ENCODE data around the gene FAM8A1. TPM values are rescaled to one million over a fixed set of nuclear protein-coding genes. Genes with fewer than 3 reads are reported as not detected.

Gene FAM8A1
- total and polyA plus RNA-seq, 4 donors: 12.1 to 38.4 (median 18.0) TPM

- DNase-seq: no peak
- 93 to 95% methylated on average over 6 of the region's 6 CpGs for WGBS, 2 donors
- no peak for TF ChIP-seq CTCF (IDR thresholded peaks at IDR 0.05; ENCODE audit: control extremely low read depth, extremely low read depth)
- ATAC-seq (ENCODE audit: insufficient read depth, low FRiP score): no peak
- Histone ChIP-seq H3K27me3 (ENCODE audit: control insufficient read depth in 3 of 3, insufficient read depth in 3 of 3, low read length in 2 of 3) (no peaks in the 10 kb centered on the region), H3K4me3 (no peak overlapping the region), H3K27ac (ENCODE audit: low read depth in 1 of 2, low read length in 1 of 2) (no peak overlapping the region), H3K9ac (ENCODE audit: insufficient read depth in 1 of 2, low read length in 2 of 2) (no peak overlapping the region), H3K4me1 (ENCODE audit: control insufficient read depth in 5 of 5, insufficient read depth in 5 of 5, low read length in 5 of 5) (peaks cover 0 to 8% (median 3%) of the 10 kb centered on the region in 5 donors), H3K9me3 (ENCODE audit: control insufficient read depth in 4 of 4, insufficient read depth in 3 of 4, low read length in 3 of 4) (no peaks in the 10 kb centered on the region), H3K36me3 (ENCODE audit: control insufficient read depth in 4 of 4, insufficient read depth in 4 of 4, low read length in 4 of 4) (no peaks in the 10 kb centered on the region)
Observed at GRCh38 chr6:17588011-17588410, 12.1 kb upstream of the FAM8A1 start.

DNA sequence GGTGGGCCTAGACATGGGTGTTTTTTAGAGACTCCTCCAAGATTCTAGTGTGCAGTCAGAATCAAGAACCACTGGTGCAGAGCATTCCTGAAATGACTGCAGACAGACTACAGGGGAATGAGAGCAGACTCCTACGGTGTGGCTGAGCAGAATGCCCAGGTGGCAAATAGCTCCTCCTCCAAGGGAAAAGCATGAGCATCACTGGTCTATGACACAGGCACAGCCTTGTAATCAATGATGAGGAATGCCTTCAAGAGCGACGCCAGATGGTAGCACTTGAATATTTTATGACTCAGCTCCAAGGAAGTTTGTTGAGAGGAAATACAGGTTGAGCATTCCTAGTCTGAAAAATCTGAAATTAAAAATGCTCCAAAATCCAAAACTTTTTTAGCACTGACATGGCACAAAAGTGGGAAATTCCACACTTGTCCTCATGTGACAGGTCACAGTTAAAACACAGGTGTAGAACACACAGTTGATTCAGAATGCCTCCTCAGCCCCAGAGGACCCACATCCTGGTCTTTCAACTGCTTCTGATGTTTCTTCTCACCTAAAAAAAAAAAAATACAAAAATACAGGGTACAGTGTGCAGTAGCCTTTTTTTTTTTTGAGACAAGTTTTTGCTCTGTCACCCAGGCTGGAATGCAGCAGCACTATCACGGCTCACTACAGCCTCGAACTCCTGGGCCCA, 10.6 kb upstream of the FAM8A1 start:
- 75 to 84% methylated on average over 5 of the region's 5 CpGs for WGBS, 2 donors
- H3K27ac ChIP-seq (ENCODE audit: low read depth in 1 of 2, low read length in 1 of 2): no peak overlapping the region
- no peaks in the 10 kb centered on the region for H3K4me1 ChIP-seq (ENCODE audit: control insufficient read depth in 5 of 5, insufficient read depth in 5 of 5, low read length in 5 of 5)
- H3K36me3 ChIP-seq (ENCODE audit: control insufficient read depth in 4 of 4, insufficient read depth in 4 of 4, low read length in 4 of 4): no peaks in the 10 kb centered on the region
- H3K27me3 ChIP-seq (ENCODE audit: control insufficient read depth in 3 of 3, insufficient read depth in 3 of 3, low read length in 2 of 3): no peaks in the 10 kb centered on the region
- ATAC-seq (ENCODE audit: insufficient read depth, low FRiP score) (peak; percentile 63), DNase-seq (peak; percentile 34 to 46 (median 43))
- H3K9ac ChIP-seq (ENCODE audit: insufficient read depth in 1 of 2, low read length in 2 of 2): no peak overlapping the region
- H3K4me3 ChIP-seq: no peak overlapping the region
- no peak for TF ChIP-seq CTCF (IDR thresholded peaks at IDR 0.05; ENCODE audit: control extremely low read depth, extremely low read depth)
- no peaks in the 10 kb centered on the region for H3K9me3 ChIP-seq (ENCODE audit: control insufficient read depth in 4 of 4, insufficient read depth in 3 of 4, low read length in 3 of 4)

DNA sequence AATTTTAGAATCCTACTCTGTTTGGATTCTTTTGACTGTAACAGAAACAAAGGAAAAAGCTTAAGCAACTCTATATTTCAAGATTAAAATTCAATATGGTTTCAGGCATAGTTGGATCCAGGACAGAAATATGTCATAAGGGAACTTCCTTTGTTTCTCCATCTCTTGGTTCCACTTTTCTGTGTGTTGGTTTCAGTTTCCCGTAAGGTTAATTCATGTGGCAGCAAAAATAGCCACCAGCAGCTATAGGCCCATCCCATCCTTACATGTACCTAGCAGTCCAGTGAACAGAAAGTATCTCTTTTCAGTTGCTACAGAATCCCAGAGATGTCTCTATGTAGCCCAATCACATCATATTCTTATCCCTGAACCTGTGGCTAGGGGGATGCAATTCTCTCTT, 8.8 kb upstream of the FAM8A1 start:
- TF ChIP-seq CTCF (IDR thresholded peaks at IDR 0.05; ENCODE audit: control extremely low read depth, extremely low read depth): no peak
- 10 to 45% methylated on average over 1 of the region's 1 CpG for WGBS, 2 donors
- DNase-seq: no peak
- Histone ChIP-seq H3K9me3 (ENCODE audit: control insufficient read depth in 4 of 4, insufficient read depth in 3 of 4, low read length in 3 of 4) (no peaks in the 10 kb centered on the region), H3K27me3 (ENCODE audit: control insufficient read depth in 3 of 3, insufficient read depth in 3 of 3, low read length in 2 of 3) (no peaks in the 10 kb centered on the region), H3K36me3 (ENCODE audit: control insufficient read depth in 4 of 4, insufficient read depth in 4 of 4, low read length in 4 of 4) (no peaks in the 10 kb centered on the region), H3K27ac (ENCODE audit: low read depth in 1 of 2, low read length in 1 of 2) (no peak overlapping the region), H3K4me3 (no peak overlapping the region), H3K4me1 (ENCODE audit: control insufficient read depth in 5 of 5, insufficient read depth in 5 of 5, low read length in 5 of 5) (no peaks in the 10 kb centered on the region), H3K9ac (ENCODE audit: insufficient read depth in 1 of 2, low read length in 2 of 2) (no peak overlapping the region)
- ATAC-seq (ENCODE audit: insufficient read depth, low FRiP score): no peak

GRCh38 chr6:17593246-17593645, 6.9 kb upstream of the FAM8A1 start:
- Histone ChIP-seq H3K4me1 (ENCODE audit: control insufficient read depth in 5 of 5, insufficient read depth in 5 of 5, low read length in 5 of 5) (no peaks in the 10 kb centered on the region), H3K36me3 (ENCODE audit: control insufficient read depth in 4 of 4, insufficient read depth in 4 of 4, low read length in 4 of 4) (no peaks in the 10 kb centered on the region), H3K4me3 (no peak overlapping the region), H3K9ac (ENCODE audit: insufficient read depth in 1 of 2, low read length in 2 of 2) (no peak overlapping the region), H3K27ac (ENCODE audit: low read depth in 1 of 2, low read length in 1 of 2) (no peak overlapping the region), H3K9me3 (ENCODE audit: control insufficient read depth in 4 of 4, insufficient read depth in 3 of 4, low read length in 3 of 4) (no peaks in the 10 kb centered on the region), H3K27me3 (ENCODE audit: control insufficient read depth in 3 of 3, insufficient read depth in 3 of 3, low read length in 2 of 3) (no peaks in the 10 kb centered on the region)
- DNase-seq (no peak), ATAC-seq (ENCODE audit: insufficient read depth, low FRiP score) (no peak)
- no peak for TF ChIP-seq CTCF (IDR thresholded peaks at IDR 0.05; ENCODE audit: control extremely low read depth, extremely low read depth)
